Measurements from ENCODE around the gene TIRAP.

DNA sequence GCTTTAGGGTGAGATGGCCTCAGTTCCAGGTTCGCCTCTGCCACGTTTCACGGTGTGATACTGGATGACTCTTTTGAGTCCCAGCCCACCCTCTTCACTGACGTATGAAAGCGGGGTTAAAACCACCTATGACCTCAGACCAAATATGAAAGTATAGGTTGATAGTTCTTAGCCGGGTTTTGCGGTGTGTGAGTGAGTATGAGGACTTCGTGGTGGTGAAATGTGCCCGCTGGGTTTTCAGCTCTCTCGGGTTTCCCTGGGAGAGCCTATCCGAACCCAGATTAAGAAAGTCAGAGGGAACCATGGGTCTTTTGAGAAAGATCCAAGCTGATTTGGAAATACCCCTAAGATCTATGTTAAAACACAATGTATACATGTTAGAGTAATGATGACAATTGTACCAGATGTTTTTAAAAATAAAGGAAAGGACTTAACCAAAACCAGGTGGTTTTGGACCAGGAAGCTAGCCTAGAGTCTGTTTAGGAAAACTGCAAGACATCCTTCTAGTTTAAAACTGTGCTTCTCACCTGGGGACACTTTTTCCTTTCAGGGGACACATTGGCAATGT is 46.8 kb downstream of the TIRAP start:
- TF ChIP-seq, protein P1, sequence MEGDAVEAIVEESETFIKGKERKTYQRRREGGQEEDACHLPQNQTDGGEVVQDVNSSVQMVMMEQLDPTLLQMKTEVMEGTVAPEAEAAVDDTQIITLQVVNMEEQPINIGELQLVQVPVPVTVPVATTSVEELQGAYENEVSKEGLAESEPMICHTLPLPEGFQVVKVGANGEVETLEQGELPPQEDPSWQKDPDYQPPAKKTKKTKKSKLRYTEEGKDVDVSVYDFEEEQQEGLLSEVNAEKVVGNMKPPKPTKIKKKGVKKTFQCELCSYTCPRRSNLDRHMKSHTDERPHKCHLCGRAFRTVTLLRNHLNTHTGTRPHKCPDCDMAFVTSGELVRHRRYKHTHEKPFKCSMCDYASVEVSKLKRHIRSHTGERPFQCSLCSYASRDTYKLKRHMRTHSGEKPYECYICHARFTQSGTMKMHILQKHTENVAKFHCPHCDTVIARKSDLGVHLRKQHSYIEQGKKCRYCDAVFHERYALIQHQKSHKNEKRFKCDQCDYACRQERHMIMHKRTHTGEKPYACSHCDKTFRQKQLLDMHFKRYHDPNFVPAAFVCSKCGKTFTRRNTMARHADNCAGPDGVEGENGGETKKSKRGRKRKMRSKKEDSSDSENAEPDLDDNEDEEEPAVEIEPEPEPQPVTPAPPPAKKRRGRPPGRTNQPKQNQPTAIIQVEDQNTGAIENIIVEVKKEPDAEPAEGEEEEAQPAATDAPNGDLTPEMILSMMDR (IDR thresholded peaks at IDR 0.05) = no peak
- no peak for TF ChIP-seq POLR2A (IDR thresholded peaks at IDR 0.05)

All from heart left ventricle (tissue), 13 donors.